SU-DHL-6 (cell line): ENCODE data around the gene NFIX.

Experiments used
- H2AFZ ChIP-seq: fragments of 200-600 bp; sonication (generic); 2 replicates; pipeline ENCODE4 v1.6.1; 2014; ENCODE audit warnings: low read depth, mild to moderate bottlenecking, moderate library complexity, mixed read lengths, antibody characterized with exemption, low read length; ENCODE audit not compliant: severe bottlenecking
- H3F3A ChIP-seq: fragments of 200-600 bp; shearing (Covaris generic); 2 replicates; pipeline ENCODE4 v1.6.0; 2016; ENCODE audit warnings: antibody characterized with exemption, mild to moderate bottlenecking; ENCODE audit not compliant: insufficient read depth
- H3K27ac ChIP-seq: fragments of 200-600 bp; sonication (generic); 2 replicates; pipeline ENCODE4 v1.5.1; 2016; ENCODE audit warnings: low read depth, mild to moderate bottlenecking, low read length, moderate library complexity, mixed read lengths
- H3K27me3 ChIP-seq: fragments of 200-600 bp; sonication (generic), shearing (Covaris generic); 2 replicates; pipeline ENCODE4 v1.6.0; 2014; ENCODE audit warnings: mild to moderate bottlenecking, low read length
- H3K36me3 ChIP-seq: fragments of 200-600 bp; sonication (generic); 2 replicates; pipeline ENCODE4 v1.6.1; 2014; ENCODE audit warnings: mild to moderate bottlenecking, low read length, mixed read lengths
- H3K4me2 ChIP-seq: fragments of 300-600, 200-600 bp; shearing (Covaris generic), sonication (generic); 2 replicates; pipeline ENCODE4 v1.6.0; 2014; ENCODE audit warnings: low read length, low read depth, mild to moderate bottlenecking; ENCODE audit not compliant: poor library complexity, severe bottlenecking
- H3K4me3 ChIP-seq: fragments of 200-600 bp; sonication (generic); 2 replicates; pipeline ENCODE4 v1.5.1; 2014; ENCODE audit warnings: antibody characterized with exemption, low read length, mild to moderate bottlenecking, mixed read lengths; ENCODE audit not compliant: insufficient read depth, poor library complexity, severe bottlenecking
- H3K79me2 ChIP-seq: fragments of 200-600 bp; sonication (generic); 2 replicates; pipeline ENCODE4 v1.6.1; 2014; ENCODE audit warnings: mild to moderate bottlenecking, low read length, moderate library complexity; ENCODE audit not compliant: insufficient read depth
- H3K9ac ChIP-seq: fragments of 200-600 bp; sonication (generic); 2 replicates; pipeline ENCODE4 v1.7.0; 2014; ENCODE audit warnings: mild to moderate bottlenecking, low read length
- H3K9me2 ChIP-seq: fragments of 200-600 bp; sonication (generic); replicated peaks from 2 replicates; pipeline ENCODE4 v1.6.1; 2014; ENCODE audit warnings: low read length; ENCODE audit not compliant: insufficient read depth
- H3K9me3 ChIP-seq: fragments of 200-600 bp; sonication (generic); 2 replicates; pipeline ENCODE4 v1.6.1; 2014; ENCODE audit warnings: low read length, mixed read lengths; ENCODE audit not compliant: insufficient read depth
- H4K20me1 ChIP-seq: fragments of 200-600 bp; sonication (generic); 2 replicates; pipeline ENCODE4 v1.6.1; 2014; ENCODE audit warnings: low read depth, mild to moderate bottlenecking, antibody characterized with exemption, low read length, moderate library complexity, mixed read lengths
- CTCF ChIP-seq: fragments of 200-600 bp; sonication (generic); IDR thresholded peaks from one replicate; pipeline ENCODE4 v1.5.1; 2017; ENCODE audit warnings: antibody characterized with exemption, mild to moderate bottlenecking, low read length, moderate library complexity; ENCODE audit not compliant: insufficient read depth, poor library complexity, severe bottlenecking
- EZH2phosphoT487 ChIP-seq: fragments of 200-600 bp; sonication (generic), shearing (Covaris generic); conservative IDR thresholded peaks from 2 replicates; pipeline ENCODE4 v1.6.1; 2018; ENCODE audit warnings: mild to moderate bottlenecking, antibody characterized with exemption, low read length, moderate library complexity, mixed read lengths

The NFIX gene

GRCh38 chr19:13047374-13047773 lies 52.1 kb downstream of the NFIX start:
- no peak overlapping the region for H3K4me2 ChIP-seq
- H3K27ac ChIP-seq, result no peak overlapping the region
- H3K9me2 ChIP-seq, result no peaks in the 10 kb centered on the region
- no peaks in the 10 kb centered on the region for H4K20me1 ChIP-seq
- H3K4me3 ChIP-seq, result no peak overlapping the region
- no peaks in the 10 kb centered on the region for H3K36me3 ChIP-seq
- H3F3A ChIP-seq, result no peaks in the 10 kb centered on the region
- H3K79me2 ChIP-seq, result no peaks in the 10 kb centered on the region
- H2AFZ ChIP-seq, result no peak overlapping the region
- no peaks in the 10 kb centered on the region for H3K9me3 ChIP-seq
- H3K27me3 ChIP-seq, result no peaks in the 10 kb centered on the region
- TF ChIP-seq CTCF (no peak), EZH2phosphoT487 (no peak)
- no peak overlapping the region for H3K9ac ChIP-seq

- Histone ChIP-seq H3K4me3 (no peak overlapping the region), H3K36me3 (no peaks in the 10 kb centered on the region), H3K27ac (no peak overlapping the region), H3K79me2 (no peaks in the 10 kb centered on the region), H3K27me3 (no peaks in the 10 kb centered on the region), H3K9me3 (no peaks in the 10 kb centered on the region), H4K20me1 (no peaks in the 10 kb centered on the region), H3K4me2 (no peak overlapping the region), H3F3A (no peaks in the 10 kb centered on the region), H3K9ac (no peak overlapping the region), H2AFZ (no peak overlapping the region), H3K9me2 (no peaks in the 10 kb centered on the region)
- TF ChIP-seq CTCF (no peak), EZH2phosphoT487 (no peak)
Observed at GRCh38 chr19:13050274-13050673, 55.0 kb downstream of the NFIX start.

- no peaks in the 10 kb centered on the region for H3K27me3 ChIP-seq
- H3K4me2 ChIP-seq, result no peak overlapping the region
- no peak overlapping the region for H3K4me3 ChIP-seq
- no peaks in the 10 kb centered on the region for H3K9me3 ChIP-seq
- H3K79me2 ChIP-seq, result no peaks in the 10 kb centered on the region
- no peak overlapping the region for H2AFZ ChIP-seq
- no peaks in the 10 kb centered on the region for H3F3A ChIP-seq
- H3K9ac ChIP-seq, result no peak overlapping the region
- H3K27ac ChIP-seq, result no peak overlapping the region
- no peaks in the 10 kb centered on the region for H3K9me2 ChIP-seq
- TF ChIP-seq EZH2phosphoT487 (no peak), CTCF (no peak)
- no peaks in the 10 kb centered on the region for H3K36me3 ChIP-seq
- no peaks in the 10 kb centered on the region for H4K20me1 ChIP-seq
Observed at GRCh38 chr19:13051557-13052165, 56.4 kb downstream of the NFIX start.
